GM18951 (cell line): Measurements from ENCODE around the gene ATG16L1.
"Not testable (repeated sequence)": the region's sequence is repeated elsewhere in the genome, so short reads cannot be mapped to it uniquely, and the experiment has no call there.

ENCODE experiments used
- POLR2A ChIP-seq: IDR thresholded peaks from 4 replicates; pipeline ENCODE4 v1.6.1; 2011; ENCODE audit warnings: mild to moderate bottlenecking; ENCODE audit not compliant: insufficient read length, insufficient read depth; ENCODE audit errors: extremely low read depth
- in situ Hi-C: fragments of 300-500 bp; cut with MboI; formaldehyde crosslinking; loops from one replicate; pipeline ENCODE4 v1.12.0; 2022; ENCODE audit warnings: low sequenced_read_pairs, mixed read lengths, inconsistent platforms; ENCODE audit not compliant: unreplicated experiment

The ATG16L1 gene

GRCh38 chr2:233325256-233325655 lies 73.8 kb downstream of the ATG16L1 start:
- TF ChIP-seq POLR2A = no peak
- in situ Hi-C loops = no loop called here

GRCh38 chr2:233325814-233326213 lies 74.3 kb downstream of the ATG16L1 start:
- in situ Hi-C loops = no loop called here
- TF ChIP-seq POLR2A = no peak

GRCh38 chr2:233326500-233326899 lies 75.0 kb downstream of the ATG16L1 start:
- in situ Hi-C loops = no loop called here

GRCh38 chr2:233328922-233329321 lies 77.4 kb downstream of the ATG16L1 start:
- no peak for TF ChIP-seq POLR2A
- in situ Hi-C loops = no loop called here

More at GRCh38 chr2:233326500-233326899, 75.0 kb downstream of the ATG16L1 start:
- no peak for TF ChIP-seq POLR2A

GRCh38 chr2:233329489-233330135 lies 78.1 kb downstream of the ATG16L1 start:
- in situ Hi-C loops = no loop called here
- TF ChIP-seq POLR2A = no peak

DNA sequence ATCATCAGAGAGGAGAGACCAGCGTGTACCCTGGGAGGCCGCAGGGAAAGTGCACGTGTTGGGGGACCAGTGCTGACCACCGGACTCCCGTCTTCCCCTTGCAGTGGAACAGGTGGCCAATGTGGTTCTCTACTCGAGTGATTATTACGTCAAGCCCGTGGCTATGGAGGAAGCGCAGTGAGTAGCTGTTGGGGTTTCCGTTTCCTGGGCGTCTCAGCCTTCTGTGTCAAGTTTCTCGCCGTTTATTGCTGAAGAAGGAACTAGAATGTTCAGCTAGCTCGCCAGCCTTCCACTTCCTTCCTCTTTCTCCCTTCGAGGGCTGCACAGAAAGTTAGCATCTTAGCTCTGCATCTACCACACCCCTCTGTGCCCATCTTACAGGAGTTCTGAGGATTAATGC lies 80.1 kb downstream of the ATG16L1 start:
- TF ChIP-seq POLR2A = peak; percentile 46
- in situ Hi-C loops = no loop called here

- in situ Hi-C loops = no loop called here
- TF ChIP-seq POLR2A = no peak
These were observed 80.7 kb downstream of the ATG16L1 start for GRCh38 chr2:233332125-233332524.

DNA sequence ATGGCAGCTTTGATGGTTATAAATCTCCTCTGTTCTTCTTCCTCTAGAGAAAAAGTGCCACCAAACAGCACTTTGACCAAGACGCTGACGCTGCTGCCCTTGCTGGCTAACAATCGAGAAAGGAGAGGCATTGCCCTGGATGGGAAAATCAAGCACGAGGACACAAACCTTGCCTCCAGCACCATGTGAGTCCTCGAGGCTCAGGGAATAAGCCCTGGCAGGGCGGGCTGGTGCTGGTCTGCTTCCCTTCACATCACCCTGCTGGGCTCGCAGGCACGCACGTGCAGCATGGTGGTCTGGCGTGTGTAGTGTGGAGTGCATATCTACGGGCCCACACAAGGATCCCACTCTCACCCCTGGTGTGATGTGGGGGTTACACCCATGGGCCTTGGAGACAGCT lies 83.4 kb downstream of the ATG16L1 start:
- in situ Hi-C loops = no loop called here

GRCh38 chr2:233336091-233336490 lies 84.6 kb downstream of the ATG16L1 start:
- in situ Hi-C loops = not testable (repeated sequence)

More for the DNA sequence above, 83.4 kb downstream of the ATG16L1 start:
- no peak for TF ChIP-seq POLR2A

DNA sequence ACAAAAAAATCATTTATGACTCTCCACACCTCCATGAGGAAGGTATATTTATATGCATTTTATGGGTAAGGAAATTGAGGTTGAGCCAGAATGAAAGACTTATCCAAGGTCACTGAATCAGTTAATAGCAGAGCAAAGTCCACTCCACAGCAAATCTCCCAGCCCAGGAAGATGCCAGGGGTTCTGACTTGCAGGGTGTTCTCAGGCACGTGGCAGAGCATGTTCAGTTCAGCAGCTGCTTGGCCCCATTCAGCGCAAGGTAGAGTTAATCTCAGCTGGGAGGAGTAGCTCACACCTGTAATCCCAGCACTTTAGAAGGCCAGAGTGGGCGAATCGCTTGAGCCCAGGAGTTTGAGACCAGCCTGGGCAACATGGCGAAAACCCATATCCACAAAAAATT lies 85.1 kb downstream of the ATG16L1 start:
- in situ Hi-C loops = no loop called here
- no peak for TF ChIP-seq POLR2A

GRCh38 chr2:233338046-233338445 lies 86.6 kb downstream of the ATG16L1 start:
- in situ Hi-C loops = no loop called here
- TF ChIP-seq POLR2A = no peak

GRCh38 chr2:233338812-233339368 lies 87.4 kb downstream of the ATG16L1 start:
- in situ Hi-C loops = no loop called here
- no peak for TF ChIP-seq POLR2A

- no peak for TF ChIP-seq POLR2A
- in situ Hi-C loops = no loop called here
These were observed 88.0 kb downstream of the ATG16L1 start for GRCh38 chr2:233339427-233339826.

- in situ Hi-C loops = no loop called here
- no peak for TF ChIP-seq POLR2A
These were observed 89.8 kb downstream of the ATG16L1 start for GRCh38 chr2:233341296-233341695.
